Kidney (tissue), 11 donors: ENCODE data around the gene OR2A1. TPM values are rescaled to one million over a fixed set of nuclear protein-coding genes. Genes with fewer than 3 reads are reported as not detected.
"Not testable (repeated sequence)": the region's sequence is repeated elsewhere in the genome, so short reads cannot be mapped to it uniquely, and the experiment has no call there.

Source experiments
- DNase-seq, 5 donors: peaks; one replicate each; pipeline ENCODE4 v3.0.0-alpha.2; 2013 to 2020
- FAIRE-seq: peaks from 2 replicates; lab custom pipeline; 2012; peaks lifted over from hg19 to GRCh38; lab: Jason Lieb, UNC
- H3K27ac ChIP-seq, 2 donors: one replicate each; pipeline ENCODE4 v1.7.0; 2013; ENCODE audit warnings: low read depth in 2 of 2, low read length in 2 of 2, inconsistent platforms in 1 of 2
- H3K27me3 ChIP-seq: one replicate; pipeline ENCODE4 v1.7.1; 2013; ENCODE audit warnings: low read length, inconsistent platforms; ENCODE audit not compliant: control insufficient read depth, insufficient read depth
- H3K36me3 ChIP-seq, 3 donors: one replicate each; pipeline versions ENCODE4 v1.7.0 to v1.7.1; 2013; ENCODE audit warnings: low read length in 3 of 3, control low read depth in 1 of 3, inconsistent platforms in 1 of 3; ENCODE audit not compliant: insufficient read depth in 3 of 3, control insufficient read depth in 2 of 3
- H3K4me1 ChIP-seq, 3 donors: one replicate each; pipeline versions ENCODE4 v1.7.0 to v1.7.1; 2013; ENCODE audit warnings: low read length in 3 of 3, inconsistent platforms in 1 of 3, low read depth in 1 of 3; ENCODE audit not compliant: control insufficient read depth in 2 of 3, insufficient read depth in 2 of 3
- H3K4me3 ChIP-seq, 3 donors: one replicate each; pipeline versions ENCODE4 v1.7.0 to v1.8.1; 2013; ENCODE audit warnings: low read length in 3 of 3, control low read depth in 1 of 3, inconsistent platforms in 1 of 3
- H3K9ac ChIP-seq, 3 donors: one replicate each; pipeline versions ENCODE4 v1.7.0 to v1.7.1; 2013; ENCODE audit warnings: low read length in 3 of 3, control low read depth in 1 of 3, inconsistent platforms in 1 of 3
- H3K9me3 ChIP-seq, 3 donors: one replicate each; pipeline versions ENCODE4 v1.7.0 to v1.7.1; 2013; ENCODE audit warnings: low read length in 3 of 3, control low read depth in 1 of 3, inconsistent platforms in 1 of 3; ENCODE audit not compliant: control insufficient read depth in 2 of 3, insufficient read depth in 1 of 3
- intact Hi-C: fragments of 100-400 bp; cut with DNase I; formaldehyde crosslinking; loops from one replicate; pipeline ENCODE4 v1.11.1; 2022
- polyA plus RNA-seq: library from polyadenylated mRNA; stranded (reverse); fragments of 350-450 nt; fragmentation: Illumina TruSeq; extraction: RNeasy Lipid Tissue Mini Kit (QIAGEN cat#74804); gene quantifications from one replicate; pipeline ENCODE4 v1.2.3, GENCODE V29; 2014; ENCODE audit warnings: low read depth, low replicate concordance; ENCODE audit not compliant: insufficient read depth
- total RNA-seq: library from RNA; stranded (reverse); fragmentation: NEBNext Ultra II Directional; extraction: Animal tissue kit (Norgen Biotek cat#: 25700); gene quantifications from one replicate; pipeline ENCODE4 v1.2.1, GENCODE V29; 2021
- donor health status: control.
- donor health status: control.
- donor health status: DM: yes; HTN: yes; CAD: no.
- donor health status: Normal renal cell carcinoma (clear cell type).

OR2A1 gene
- total and polyA plus RNA-seq, 2 donors from 2014 or later = not detected

GRCh38 chr7:144309702-144310101, 2.5 kb upstream of the OR2A1 start:
- H3K36me3 ChIP-seq, H3K4me3 ChIP-seq, H3K9ac ChIP-seq, H3K9me3 ChIP-seq, FAIRE-seq, DNase-seq, H3K4me1 ChIP-seq, intact Hi-C loops, H3K27ac ChIP-seq, H3K27me3 ChIP-seq: not testable (repeated sequence)

DNA sequence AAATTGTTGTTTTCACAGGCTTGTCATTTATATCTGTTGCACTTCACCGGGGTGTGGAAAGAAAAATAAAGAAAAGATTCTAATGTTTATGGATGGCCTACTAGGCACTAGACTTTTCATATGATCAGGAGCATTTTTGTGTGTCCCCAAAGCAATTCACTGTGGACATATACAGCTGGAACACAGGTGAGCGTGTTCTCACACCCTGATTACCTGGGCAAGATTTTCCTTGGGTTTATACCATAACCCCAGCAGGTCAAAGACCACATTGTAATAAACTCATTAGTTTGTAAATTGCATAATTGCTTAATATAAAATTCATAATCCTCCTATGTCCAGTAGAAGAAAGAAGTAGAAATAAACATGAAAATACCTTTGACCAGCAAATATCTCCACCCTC, 1.0 kb upstream of the OR2A1 start:
- DNase-seq, FAIRE-seq, H3K36me3 ChIP-seq, H3K4me3 ChIP-seq, H3K9ac ChIP-seq, H3K4me1 ChIP-seq, H3K27ac ChIP-seq, H3K9me3 ChIP-seq, intact Hi-C loops, H3K27me3 ChIP-seq: not testable (repeated sequence)

- DNase-seq, H3K27me3 ChIP-seq, H3K4me3 ChIP-seq, H3K36me3 ChIP-seq, H3K27ac ChIP-seq, H3K4me1 ChIP-seq, H3K9ac ChIP-seq, intact Hi-C loops, H3K9me3 ChIP-seq: not testable (repeated sequence)
- FAIRE-seq = peak; percentile 37
Observed at GRCh38 chr7:144317537-144317936, 5.3 kb downstream of the OR2A1 start.

DNA sequence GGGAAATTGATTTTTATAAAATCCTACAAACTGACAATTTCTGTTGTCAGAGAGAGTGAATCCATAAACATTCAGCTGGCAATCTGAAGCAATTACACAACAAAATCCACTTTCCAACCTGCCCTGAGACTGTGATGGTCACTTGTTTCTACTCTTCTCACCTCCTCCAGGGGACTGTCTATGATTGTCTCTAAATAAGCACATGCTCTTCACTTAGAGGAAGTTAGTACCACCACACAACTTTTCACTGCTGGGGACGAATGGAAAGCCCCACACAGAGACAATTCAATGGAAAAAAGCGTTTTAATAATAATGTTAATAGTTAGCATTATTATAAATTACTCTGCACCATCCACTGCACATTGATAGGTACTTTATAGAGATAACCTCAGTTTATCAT, 7.3 kb downstream of the OR2A1 start:
- H3K4me3 ChIP-seq, H3K9me3 ChIP-seq, intact Hi-C loops, H3K36me3 ChIP-seq, H3K9ac ChIP-seq, H3K4me1 ChIP-seq, H3K27ac ChIP-seq, DNase-seq, FAIRE-seq, H3K27me3 ChIP-seq: not testable (repeated sequence)

DNA sequence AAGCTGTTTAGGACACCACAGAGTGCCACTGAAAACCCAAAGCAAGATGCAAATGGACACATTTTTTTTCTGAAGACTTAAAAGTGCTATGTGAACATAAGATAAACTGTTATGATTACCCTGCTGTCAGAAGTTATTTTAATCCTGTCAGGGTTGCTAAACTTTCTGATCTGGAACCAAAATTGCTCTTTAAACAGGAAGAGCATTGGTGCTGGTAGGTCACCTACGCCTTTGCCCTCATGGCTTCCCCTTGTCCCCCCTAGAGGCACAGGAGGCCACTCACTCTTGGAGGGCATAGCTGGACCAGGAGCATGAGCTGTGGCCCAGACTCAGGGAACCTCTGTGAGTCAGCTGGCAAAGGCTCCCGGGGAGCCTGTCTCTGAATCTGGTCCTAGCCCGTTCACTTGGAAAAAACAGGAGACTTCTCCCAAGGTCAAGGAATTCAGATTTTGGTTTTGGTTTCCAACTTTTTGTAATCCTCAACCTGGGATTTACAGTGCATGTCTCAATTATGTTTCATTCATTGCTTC, 9.5 kb downstream of the OR2A1 start:
- FAIRE-seq, H3K4me1 ChIP-seq, intact Hi-C loops, H3K36me3 ChIP-seq, H3K9me3 ChIP-seq, H3K27ac ChIP-seq, H3K9ac ChIP-seq, H3K4me3 ChIP-seq, DNase-seq, H3K27me3 ChIP-seq: not testable (repeated sequence)

- H3K9me3 ChIP-seq, H3K36me3 ChIP-seq, H3K4me3 ChIP-seq, intact Hi-C loops, DNase-seq, H3K9ac ChIP-seq, FAIRE-seq, H3K4me1 ChIP-seq, H3K27me3 ChIP-seq, H3K27ac ChIP-seq: not testable (repeated sequence)
Observed at GRCh38 chr7:144323359-144323758, 11.1 kb downstream of the OR2A1 start.

- DNase-seq, intact Hi-C loops, FAIRE-seq: not testable (repeated sequence)
Observed at GRCh38 chr7:144325868-144326267, 13.6 kb downstream of the OR2A1 start.

GRCh38 chr7:144330044-144330443, 17.8 kb downstream of the OR2A1 start:
- H3K9ac ChIP-seq, H3K27ac ChIP-seq, intact Hi-C loops, H3K27me3 ChIP-seq, DNase-seq, H3K4me1 ChIP-seq, H3K4me3 ChIP-seq, FAIRE-seq, H3K9me3 ChIP-seq, H3K36me3 ChIP-seq: not testable (repeated sequence)

More at GRCh38 chr7:144325868-144326267, 13.6 kb downstream of the OR2A1 start:
- not testable (repeated sequence) for H3K4me1 ChIP-seq, H3K36me3 ChIP-seq, H3K9me3 ChIP-seq, H3K4me3 ChIP-seq, H3K27me3 ChIP-seq, H3K9ac ChIP-seq, H3K27ac ChIP-seq
